ENCODE measurements around the gene CCDC150. TPM values are rescaled to one million over a fixed set of nuclear protein-coding genes. Genes with fewer than 3 reads are reported as not detected.

CCDC150 gene
- total RNA-seq, 1 experiment from 2014 or later = 13.1 TPM

- BruUV-seq (replicated peaks) = no TSS peak
- POLR2A ChIA-PET (ENCODE audit: unreplicated experiment) = no interaction called here
- Histone ChIP-seq H3K36me3 (ENCODE audit: low read depth, low read length) (no peaks in the 10 kb centered on the region), H3K27me3 (ENCODE audit: low read length) (no peaks in the 10 kb centered on the region), H2AFZ (ENCODE audit: low read length) (peak overlapping the region; percentile 50), H3K4me2 (ENCODE audit: low read length) (peak overlapping the region; percentile 59), H3F3A (ENCODE audit: low read length, unreplicated experiment) (no peaks in the 10 kb centered on the region), H4K20me1 (ENCODE audit: low read length) (no peaks in the 10 kb centered on the region), H3K9ac (ENCODE audit: low read length) (peak overlapping the region; percentile 54), H3K4me3 (ENCODE audit: low read length) (no peak overlapping the region), H3K4me1 (ENCODE audit: insufficient read depth, low read length) (peaks cover 17% of the 10 kb centered on the region), H3K9me3 (ENCODE audit: low read length) (no peaks in the 10 kb centered on the region), H3K79me2 (ENCODE audit: low read length) (no peaks in the 10 kb centered on the region), H3K27ac (ENCODE audit: low read length) (peak overlapping the region; percentile 86), H3K9me2 (replicated peaks; ENCODE audit: low read length) (no peaks in the 10 kb centered on the region)
- ATAC-seq = peak; percentile 100
- peak; percentile 88 for DNase-seq
- CTCF ChIA-PET = no interaction called here
- intact Hi-C loops (cut with micrococcal nuclease) = loop anchor here (2.0 kb wide), 2 partner anchors 37 to 67 kb away; partner anchors contain the start of gene CCDC150
- no peak for TF ChIP-seq EZH2 (IDR thresholded peaks at IDR 0.05; ENCODE audit: low read length, unreplicated experiment)
- TF ChIP-seq EZH2phosphoT487 (IDR thresholded peaks at IDR 0.05; ENCODE audit: borderline replicate concordance, low read length) = no peak
- no peak; the same call in 1 of the 2 replicates for TF ChIP-seq CTCF (conservative IDR thresholded peaks at IDR 0.05; ENCODE audit: low read depth, low read length)
Measured at GRCh38 chr2:196601430-196602306, 37.8 kb upstream of the CCDC150 start.

- Histone ChIP-seq H3K27me3 (ENCODE audit: low read length) (no peaks in the 10 kb centered on the region), H3K36me3 (ENCODE audit: low read depth, low read length) (no peaks in the 10 kb centered on the region), H3K4me2 (ENCODE audit: low read length) (no peak overlapping the region), H2AFZ (ENCODE audit: low read length) (no peak overlapping the region), H3K79me2 (ENCODE audit: low read length) (no peaks in the 10 kb centered on the region), H3F3A (ENCODE audit: low read length, unreplicated experiment) (no peaks in the 10 kb centered on the region), H3K4me1 (ENCODE audit: insufficient read depth, low read length) (peaks cover 25% of the 10 kb centered on the region), H3K9me2 (replicated peaks; ENCODE audit: low read length) (no peaks in the 10 kb centered on the region), H3K4me3 (ENCODE audit: low read length) (no peak overlapping the region), H4K20me1 (ENCODE audit: low read length) (no peaks in the 10 kb centered on the region), H3K9ac (ENCODE audit: low read length) (no peak overlapping the region), H3K9me3 (ENCODE audit: low read length) (no peaks in the 10 kb centered on the region), H3K27ac (ENCODE audit: low read length) (no peak overlapping the region)
- ChIA-PET POLR2A (ENCODE audit: unreplicated experiment) (no interaction called here), CTCF (no interaction called here)
- TF ChIP-seq EZH2phosphoT487 (IDR thresholded peaks at IDR 0.05; ENCODE audit: borderline replicate concordance, low read length) = no peak
- no peak for TF ChIP-seq EZH2 (IDR thresholded peaks at IDR 0.05; ENCODE audit: low read length, unreplicated experiment)
- no peak for TF ChIP-seq CTCF (conservative IDR thresholded peaks at IDR 0.05; ENCODE audit: low read depth, low read length)
- intact Hi-C loops (cut with micrococcal nuclease) = no loop called here
- no TSS peak for BruUV-seq (replicated peaks)
- DNase-seq (no peak), ATAC-seq (no peak)
Measured at GRCh38 chr2:196604196-196604595, 35.3 kb upstream of the CCDC150 start.

- no peak overlapping the region for H3K4me2 ChIP-seq (ENCODE audit: low read length)
- no peak for ATAC-seq
- no peaks in the 10 kb centered on the region for H3K27me3 ChIP-seq (ENCODE audit: low read length)
- H3K4me1 ChIP-seq (ENCODE audit: insufficient read depth, low read length) = peaks cover 18% of the 10 kb centered on the region
- no peaks in the 10 kb centered on the region for H4K20me1 ChIP-seq (ENCODE audit: low read length)
- H3K9me2 ChIP-seq (replicated peaks; ENCODE audit: low read length) = no peaks in the 10 kb centered on the region
- no peak for DNase-seq
- no peak for TF ChIP-seq EZH2phosphoT487 (IDR thresholded peaks at IDR 0.05; ENCODE audit: borderline replicate concordance, low read length)
- TF ChIP-seq EZH2 (IDR thresholded peaks at IDR 0.05; ENCODE audit: low read length, unreplicated experiment) = no peak
- CTCF ChIA-PET = no interaction called here
- H3K36me3 ChIP-seq (ENCODE audit: low read depth, low read length) = no peaks in the 10 kb centered on the region
- H3K9ac ChIP-seq (ENCODE audit: low read length) = no peak overlapping the region
- H3K4me3 ChIP-seq (ENCODE audit: low read length) = no peak overlapping the region
- BruUV-seq (replicated peaks) = no TSS peak
- H3F3A ChIP-seq (ENCODE audit: low read length, unreplicated experiment) = no peaks in the 10 kb centered on the region
- intact Hi-C loops (cut with micrococcal nuclease) = no loop called here
- H3K9me3 ChIP-seq (ENCODE audit: low read length) = no peaks in the 10 kb centered on the region
- H3K79me2 ChIP-seq (ENCODE audit: low read length) = no peaks in the 10 kb centered on the region
- no peak overlapping the region for H2AFZ ChIP-seq (ENCODE audit: low read length)
- POLR2A ChIA-PET (ENCODE audit: unreplicated experiment) = no interaction called here
- H3K27ac ChIP-seq (ENCODE audit: low read length) = no peak overlapping the region
Measured at GRCh38 chr2:196606516-196606915, 33.0 kb upstream of the CCDC150 start.
